Measurements from ENCODE around the gene EXOC8.

GRCh38 chr1:231359113-231359512 lies 21.5 kb upstream of the EXOC8 start:
- TF ChIP-seq CTCF (IDR thresholded peaks at IDR 0.05; ENCODE audit: low read length), result no peak
- TF ChIP-seq EZH2 (IDR thresholded peaks at IDR 0.05; ENCODE audit: borderline replicate concordance, low read length), result no peak
